ENCODE measurements around the gene PRR22.

Gene PRR22

GRCh38 chr19:5778402-5778801 lies 6.1 kb downstream of the PRR22 start:
- no peak overlapping the region for H3K4me3 ChIP-seq (ENCODE audit: low read depth, low read length)
- no peak for DNase-seq (ENCODE audit: low read depth, low spot score)
- in situ Hi-C loops (cut with HindIII; ENCODE audit: low sequenced_read_pairs) = no loop called here
- no peak for TF ChIP-seq CTCF (IDR thresholded peaks at IDR 0.05; ENCODE audit: low read depth, low read length)

- in situ Hi-C loops (cut with HindIII; ENCODE audit: low sequenced_read_pairs) = no loop called here
- TF ChIP-seq CTCF (IDR thresholded peaks at IDR 0.05; ENCODE audit: low read depth, low read length) = no peak
- no peak overlapping the region for H3K4me3 ChIP-seq (ENCODE audit: low read depth, low read length)
- no peak for DNase-seq (ENCODE audit: low read depth, low spot score)
These were observed 8.8 kb downstream of the PRR22 start for GRCh38 chr19:5775668-5776309.

- no peak for DNase-seq (ENCODE audit: low read depth, low spot score)
- H3K4me3 ChIP-seq (ENCODE audit: low read depth, low read length) = no peak overlapping the region
- TF ChIP-seq CTCF (IDR thresholded peaks at IDR 0.05; ENCODE audit: low read depth, low read length) = no peak
- in situ Hi-C loops (cut with HindIII; ENCODE audit: low sequenced_read_pairs) = no loop called here
These were observed 9.6 kb downstream of the PRR22 start for GRCh38 chr19:5774921-5775320.

- no peak for DNase-seq (ENCODE audit: low read depth, low spot score)
- in situ Hi-C loops (cut with HindIII; ENCODE audit: low sequenced_read_pairs) = no loop called here
- TF ChIP-seq CTCF (IDR thresholded peaks at IDR 0.05; ENCODE audit: low read depth, low read length) = no peak
- H3K4me3 ChIP-seq (ENCODE audit: low read depth, low read length) = no peak overlapping the region
These were observed 11.3 kb downstream of the PRR22 start for GRCh38 chr19:5773276-5773675.

GRCh38 chr19:5772416-5772815 lies 12.1 kb downstream of the PRR22 start:
- in situ Hi-C loops (cut with HindIII; ENCODE audit: low sequenced_read_pairs) = no loop called here
- no peak overlapping the region for H3K4me3 ChIP-seq (ENCODE audit: low read depth, low read length)
- no peak for DNase-seq (ENCODE audit: low read depth, low spot score)
- TF ChIP-seq CTCF (IDR thresholded peaks at IDR 0.05; ENCODE audit: low read depth, low read length) = no peak

- in situ Hi-C loops (cut with HindIII; ENCODE audit: low sequenced_read_pairs) = no loop called here
- no peak for DNase-seq (ENCODE audit: low read depth, low spot score)
- TF ChIP-seq CTCF (IDR thresholded peaks at IDR 0.05; ENCODE audit: low read depth, low read length) = no peak
- H3K4me3 ChIP-seq (ENCODE audit: low read depth, low read length) = no peak overlapping the region
These were observed 16.6 kb downstream of the PRR22 start for GRCh38 chr19:5767949-5768348.

All from astrocyte of the spinal cord (primary cell).